Measurements from ENCODE around the gene LYRM4.
"Not testable (repeated sequence)": the region's sequence is repeated elsewhere in the genome, so short reads cannot be mapped to it uniquely, and the experiment has no call there.

LYRM4 gene

GRCh38 chr6:5121956-5122355 lies 138.8 kb downstream of the LYRM4 start:
- no peak for DNase-seq (ENCODE audit: low spot score)

DNA sequence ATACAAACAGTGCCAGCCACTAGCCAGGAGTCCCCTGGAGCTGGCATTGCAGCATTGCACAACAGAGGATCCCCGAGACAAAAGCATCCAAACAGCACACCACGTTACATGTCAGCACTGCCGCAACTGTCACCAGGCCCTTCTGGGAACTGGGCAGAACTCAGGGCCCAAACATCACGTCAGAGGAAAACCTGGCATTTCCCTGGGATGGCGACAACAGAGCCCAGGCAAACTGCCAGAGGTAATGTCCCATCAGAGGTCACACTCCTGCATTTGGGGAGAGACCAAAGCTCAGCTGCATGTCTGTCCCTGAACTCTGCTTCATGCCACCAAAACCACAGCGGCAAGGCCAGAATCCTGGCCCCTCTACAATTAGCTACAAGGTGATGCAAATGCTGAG lies 139.3 kb downstream of the LYRM4 start:
- DNase-seq (ENCODE audit: low spot score) = no peak

DNA sequence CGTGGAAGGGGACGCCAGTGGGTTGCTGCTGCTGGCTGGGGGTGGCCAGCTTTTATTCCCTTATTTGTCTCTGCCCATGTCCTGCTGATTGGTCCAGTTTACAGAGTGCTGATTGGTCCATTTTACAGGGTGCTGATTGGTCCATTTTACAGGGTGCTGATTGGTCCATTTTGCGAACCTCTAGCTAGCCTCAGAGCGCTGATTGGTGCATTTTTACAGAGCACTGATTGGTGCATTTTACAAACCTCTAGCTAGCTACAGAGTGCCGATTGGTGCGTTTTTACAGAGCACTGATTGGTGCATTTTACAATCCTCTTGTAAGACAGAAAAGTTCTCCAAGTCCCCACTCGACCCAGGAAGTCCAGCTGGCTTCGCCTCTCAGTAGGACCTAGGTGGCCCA lies 140.2 kb downstream of the LYRM4 start:
- not testable (repeated sequence) for DNase-seq (ENCODE audit: low spot score)

- DNase-seq (ENCODE audit: low spot score) = no peak
Measured at GRCh38 chr6:5120011-5120410, 140.7 kb downstream of the LYRM4 start.

- DNase-seq (ENCODE audit: low spot score) = no peak
Measured at GRCh38 chr6:5119090-5119951, 141.4 kb downstream of the LYRM4 start.

DNA sequence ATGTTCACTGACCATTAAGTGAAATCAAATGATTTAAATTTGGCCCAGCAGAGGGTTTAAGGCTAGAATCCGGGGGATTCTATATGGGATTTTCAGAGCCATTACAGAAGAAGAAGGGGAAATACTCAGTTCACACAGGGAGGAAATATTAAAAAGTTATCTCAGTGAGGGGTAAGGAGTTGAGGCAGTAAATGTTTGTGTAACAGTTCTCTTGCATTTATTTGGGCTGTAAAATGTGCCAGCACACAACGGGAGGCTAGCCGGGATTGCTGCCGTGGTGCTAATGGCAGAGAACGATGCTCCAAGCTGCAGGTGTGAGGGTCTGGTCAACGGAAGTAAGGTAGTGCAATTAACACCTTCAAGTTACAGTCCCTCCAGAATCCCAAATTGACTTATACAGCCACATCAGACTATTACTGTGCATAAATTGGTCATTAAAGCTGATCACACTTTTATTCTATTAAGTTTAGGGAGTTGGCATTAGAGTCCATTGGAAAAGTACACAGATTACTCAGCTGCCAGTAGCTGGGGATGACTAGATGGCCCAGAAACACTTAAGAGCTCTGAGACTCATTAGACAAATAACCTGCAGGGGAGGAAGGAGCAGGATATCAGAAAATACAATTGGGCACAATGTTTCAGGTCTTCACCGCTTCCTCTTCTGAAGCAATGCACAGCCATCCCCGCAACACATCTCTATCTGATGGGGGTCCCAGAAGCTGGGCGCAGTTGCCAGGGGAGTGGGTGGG lies 144.3 kb downstream of the LYRM4 start:
- no peak for DNase-seq (ENCODE audit: low spot score)

- DNase-seq (ENCODE audit: low spot score) = no peak
Measured at GRCh38 chr6:5115168-5115567, 145.6 kb downstream of the LYRM4 start.

- no peak for DNase-seq (ENCODE audit: low spot score)
Measured at GRCh38 chr6:5113096-5113495, 147.7 kb downstream of the LYRM4 start.

DNA sequence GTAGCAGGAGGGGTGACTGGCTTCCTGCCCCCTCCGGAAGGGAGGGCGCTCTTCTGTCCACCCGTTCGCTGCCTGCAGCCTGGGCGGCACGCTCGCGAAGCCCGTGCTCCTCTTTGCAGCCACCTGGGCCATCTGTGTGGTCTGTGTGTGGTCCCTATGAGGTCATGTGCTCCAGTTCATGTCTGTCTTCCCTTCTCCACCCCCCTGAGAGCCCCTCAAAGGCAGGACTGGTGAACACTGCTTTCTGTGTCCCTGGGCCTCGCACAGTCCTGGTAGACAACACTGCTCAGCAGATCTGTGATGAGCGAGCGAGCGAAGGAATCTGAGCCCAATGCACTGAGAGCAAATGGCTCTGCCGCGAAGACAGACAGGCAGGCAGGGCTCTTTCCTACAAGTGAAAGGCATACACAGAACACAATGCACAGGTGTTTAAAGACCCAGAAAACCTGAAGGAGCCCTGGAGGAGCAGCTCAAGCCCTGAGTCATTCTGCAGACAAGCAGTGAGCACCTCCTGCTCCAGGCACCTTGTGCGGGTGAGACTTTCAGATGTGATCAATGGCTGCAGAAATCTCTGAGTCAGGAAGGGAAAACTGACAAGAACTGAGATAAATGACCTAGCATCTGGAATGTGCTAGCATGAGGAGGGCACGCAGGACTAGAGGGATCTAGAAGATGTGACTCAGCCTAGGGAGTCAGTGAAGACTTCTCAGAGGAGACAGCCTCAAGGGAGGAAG lies 148.5 kb downstream of the LYRM4 start:
- DNase-seq (ENCODE audit: low spot score) = no peak

- DNase-seq (ENCODE audit: low spot score) = no peak
Measured at GRCh38 chr6:5111626-5112025, 149.1 kb downstream of the LYRM4 start.

- DNase-seq (ENCODE audit: low spot score) = no peak
Measured at GRCh38 chr6:5110246-5110645, 150.5 kb downstream of the LYRM4 start.

DNA sequence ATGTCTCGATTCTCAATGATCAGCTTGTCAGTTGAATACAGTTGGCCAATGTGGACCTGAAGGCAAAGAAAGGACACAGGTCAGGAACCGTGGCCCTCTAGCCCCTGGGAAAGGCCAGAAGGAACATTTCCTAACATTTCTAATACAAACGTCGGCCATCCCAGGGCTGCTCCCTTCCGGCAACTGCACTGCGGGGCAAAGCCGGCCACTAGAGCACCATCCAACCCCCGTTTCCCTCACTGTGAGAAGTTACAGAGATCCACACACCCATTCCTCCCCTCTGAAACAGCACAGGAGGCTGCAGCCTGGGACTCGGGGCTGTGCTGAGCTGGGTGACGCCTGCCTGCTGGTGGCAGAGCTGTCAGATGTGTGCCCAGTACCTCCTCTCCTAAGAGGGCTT lies 151.3 kb downstream of the LYRM4 start:
- no peak for DNase-seq (ENCODE audit: low spot score)

- no peak for DNase-seq (ENCODE audit: low spot score)
Measured at GRCh38 chr6:5108536-5109150, 152.1 kb downstream of the LYRM4 start.

GRCh38 chr6:5108068-5108467 lies 152.7 kb downstream of the LYRM4 start:
- no peak for DNase-seq (ENCODE audit: low spot score)

- no peak for DNase-seq (ENCODE audit: low spot score)
Measured at GRCh38 chr6:5107341-5107740, 153.4 kb downstream of the LYRM4 start.

GRCh38 chr6:5105146-5105545 lies 155.6 kb downstream of the LYRM4 start:
- DNase-seq (ENCODE audit: low spot score) = no peak

DNA sequence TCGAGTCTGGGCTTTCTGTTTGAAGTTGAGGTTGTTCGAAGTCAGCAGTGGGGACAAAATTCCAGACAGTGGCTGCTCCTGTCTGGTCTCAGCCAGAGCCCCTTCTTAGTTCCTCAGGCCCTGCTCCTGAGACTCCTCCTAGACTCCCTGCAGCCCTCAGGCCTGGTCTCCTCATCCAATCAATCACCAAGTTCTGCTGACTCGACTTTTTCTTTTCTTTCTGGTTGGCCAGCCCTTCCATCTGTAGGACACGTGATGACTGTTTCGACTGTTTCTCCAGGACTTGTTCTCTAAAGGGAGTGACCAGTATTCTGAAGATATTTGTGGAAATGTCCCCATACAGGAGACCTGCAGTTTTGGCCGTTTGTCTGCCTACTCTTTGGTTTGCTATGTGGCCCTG lies 156.1 kb downstream of the LYRM4 start:
- DNase-seq (ENCODE audit: low spot score) = no peak

GRCh38 chr6:5103250-5103649 lies 157.5 kb downstream of the LYRM4 start:
- no peak for DNase-seq (ENCODE audit: low spot score)

GRCh38 chr6:5102267-5102970 lies 158.3 kb downstream of the LYRM4 start:
- no peak for DNase-seq (ENCODE audit: low spot score)

- DNase-seq (ENCODE audit: low spot score) = no peak
Measured at GRCh38 chr6:5100806-5101205, 159.9 kb downstream of the LYRM4 start.

DNA sequence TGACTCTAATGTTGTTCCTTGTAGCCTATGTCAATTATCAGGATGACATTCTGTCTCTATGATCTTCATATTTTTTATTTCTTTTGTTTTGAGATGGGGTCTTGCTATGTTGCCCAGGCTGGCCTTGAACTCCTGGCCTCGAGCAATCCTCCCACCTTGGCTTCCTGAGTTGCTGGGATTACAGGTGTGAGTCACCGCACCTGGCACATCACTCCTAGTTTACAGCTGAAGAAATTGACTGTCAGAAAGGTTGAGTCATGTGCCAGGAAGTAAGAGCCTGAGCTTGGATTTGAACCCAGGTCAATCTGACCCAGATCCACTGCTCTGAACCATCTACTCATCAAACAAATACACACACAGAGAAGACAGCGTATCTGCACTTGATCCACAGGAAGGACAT lies 161.2 kb downstream of the LYRM4 start:
- no peak for DNase-seq (ENCODE audit: low spot score)
